Activated T-helper 2 cell treated with anti-CD3 and anti-CD28 coated beads, Interferon-gamma antibody, Interleukin-2, Interleukin-4, amounts not matched to agents 10 μg/mL and 5 μg/mL and 100 μg/mL, durations not matched to agents 14 hours and 24 hours and 36 hours (primary cell): ENCODE data around the gene WNT6. TPM values are rescaled to one million over a fixed set of nuclear protein-coding genes. Genes with fewer than 3 reads are reported as not detected.

Source experiments
- total RNA-seq: library from RNA; stranded (reverse); gene quantifications from 2 replicates; pipeline ENCODE4 v1.2.3, GENCODE V29; 2022

WNT6 gene
- total RNA-seq, 1 donor from 2014 or later: not detected

Other genes starting within 250 kb of the WNT6 start
- 48.7 and 51.0 TPM in 2 replicates for gene ZNF142, start 200.2 kb upstream of the WNT6 start, total RNA-seq
- 77.3 and 83.1 TPM in 2 replicates for gene BCS1L, start 200.1 kb upstream of the WNT6 start, total RNA-seq
- 21.6 and 25.8 TPM in 2 replicates for gene RNF25, start 187.8 kb upstream of the WNT6 start, total RNA-seq
- 14.4 and 17.9 TPM in 2 replicates for gene STK36, start 187.7 kb upstream of the WNT6 start, total RNA-seq
- 55.7 and 64.7 TPM in 2 replicates for gene TTLL4, start 149.0 kb upstream of the WNT6 start, total RNA-seq
- gene CYP27A1, start 77.7 kb upstream of the WNT6 start, total RNA-seq: not detected in 2 replicates
- not detected in 2 replicates for gene PRKAG3, start 28.0 kb upstream of the WNT6 start, total RNA-seq
- 0.18 and 0.59 TPM in 2 replicates for gene WNT10A, start 21.0 kb downstream of the WNT6 start, total RNA-seq
- not detected in 2 replicates for gene CDK5R2, start 99.9 kb downstream of the WNT6 start, total RNA-seq
- gene FEV, start 125.4 kb downstream of the WNT6 start, total RNA-seq: not detected in 2 replicates
- gene CRYBA2, start 133.6 kb downstream of the WNT6 start, total RNA-seq: not detected in 2 replicates
- gene CFAP65, start 181.7 kb downstream of the WNT6 start, total RNA-seq: not detected in 2 replicates
- 0.09 TPM in 1 of 2 replicates, not detected in the other for gene IHH, start 201.1 kb downstream of the WNT6 start, total RNA-seq